ENCODE results near the gene GYS2.

Gene GYS2

GRCh38 chr12:21501258-21502163, 103.1 kb downstream of the GYS2 start, which contains the start of the genes GOLT1B and RECQL:
Gene GOLT1B, plus strand, starts transcription at chr12:21501789. Its CDS starts 135 bp downstream, at chr12:21501924.
Gene RECQL, minus strand, starts transcription at chr12:21501635. Its CDS starts 2,065 bp downstream, at chr12:21499570.
- peak; percentile 78 for DNase-seq

- DNase-seq: no peak
Measured at GRCh38 chr12:21500786-21501257, 103.8 kb downstream of the GYS2 start.

- no peak for DNase-seq
Measured at GRCh38 chr12:21499765-21500164, 104.9 kb downstream of the GYS2 start.

All from stimulated activated CD4-positive, alpha-beta T cell treated with anti-CD3 and anti-CD28 coated beads, Interleukin-4, amount 100 ng/mL, for 1 hour (primary cell).